ENCODE data around the gene C1orf159.

The C1orf159 gene

GRCh38 chr1:1053682-1054081 lies 62.2 kb downstream of the C1orf159 start:
- DNase-seq (ENCODE audit: low read depth, low spot score) = no peak

GRCh38 chr1:1053022-1053421 lies 62.9 kb downstream of the C1orf159 start:
- DNase-seq (ENCODE audit: low read depth, low spot score) = no peak

GRCh38 chr1:1052003-1052840 lies 63.7 kb downstream of the C1orf159 start:
- DNase-seq (ENCODE audit: low read depth, low spot score) = no peak

- no peak for DNase-seq (ENCODE audit: low read depth, low spot score)
Observed at GRCh38 chr1:1051127-1051810, 64.6 kb downstream of the C1orf159 start.

- no peak for DNase-seq (ENCODE audit: low read depth, low spot score)
Observed at GRCh38 chr1:1050577-1051052, 65.3 kb downstream of the C1orf159 start.

- no peak for DNase-seq (ENCODE audit: low read depth, low spot score)
Observed at GRCh38 chr1:1049318-1050165, 66.3 kb downstream of the C1orf159 start.

GRCh38 chr1:1048765-1049164 lies 67.1 kb downstream of the C1orf159 start:
- no peak for DNase-seq (ENCODE audit: low read depth, low spot score)

- no peak for DNase-seq (ENCODE audit: low read depth, low spot score)
Observed at GRCh38 chr1:1047963-1048362, 67.9 kb downstream of the C1orf159 start.

- DNase-seq (ENCODE audit: low read depth, low spot score) = no peak
Observed at GRCh38 chr1:1047407-1047806, 68.5 kb downstream of the C1orf159 start.

- no peak for DNase-seq (ENCODE audit: low read depth, low spot score)
Observed at GRCh38 chr1:1046767-1047166, 69.1 kb downstream of the C1orf159 start.

- DNase-seq (ENCODE audit: low read depth, low spot score) = no peak
Observed at GRCh38 chr1:1046243-1046642, 69.6 kb downstream of the C1orf159 start.

- no peak for DNase-seq (ENCODE audit: low read depth, low spot score)
Observed at GRCh38 chr1:1045129-1045528, 70.8 kb downstream of the C1orf159 start.

GRCh38 chr1:1044455-1045078 lies 71.3 kb downstream of the C1orf159 start:
- no peak for DNase-seq (ENCODE audit: low read depth, low spot score)

- DNase-seq (ENCODE audit: low read depth, low spot score) = no peak
Observed at GRCh38 chr1:1043921-1044320, 72.0 kb downstream of the C1orf159 start.

GRCh38 chr1:1043411-1043810 lies 72.5 kb downstream of the C1orf159 start:
- DNase-seq (ENCODE audit: low read depth, low spot score) = no peak

- DNase-seq (ENCODE audit: low read depth, low spot score) = no peak
Observed at GRCh38 chr1:1042835-1043234, 73.1 kb downstream of the C1orf159 start.

GRCh38 chr1:1041873-1042272 lies 74.0 kb downstream of the C1orf159 start:
- DNase-seq (ENCODE audit: low read depth, low spot score) = no peak

- DNase-seq (ENCODE audit: low read depth, low spot score) = peak; percentile 63
Observed at GRCh38 chr1:1041092-1041523, 74.8 kb downstream of the C1orf159 start.

GRCh38 chr1:1040004-1040991 lies 75.6 kb downstream of the C1orf159 start:
- peak; percentile 84 for DNase-seq (ENCODE audit: low read depth, low spot score)
